Esophagus muscularis mucosa (tissue), 4 donors: ENCODE results near the gene GATAD2B. TPM values are rescaled to one million over a fixed set of nuclear protein-coding genes. Genes with fewer than 3 reads are reported as not detected.

Experiments
- DNase-seq: peaks from one replicate; pipeline ENCODE4 v3.0.0-alpha.2; 2017; ENCODE audit errors: extremely low spot score
- H3K27ac ChIP-seq, 4 donors: fragments of 200-600 bp; sonication (generic); replicated peaks in 1 of 4; 1 replicate in 3 of 4; 2 replicates in 1 of 4; pipeline ENCODE4 v1.5.1; 2016 to 2019; ENCODE audit warnings: mild to moderate bottlenecking in 1 of 4
- H3K27me3 ChIP-seq, 4 donors: fragments of 200-600 bp; sonication (generic); one replicate each; pipeline versions ENCODE4 v1.5.1 to v1.6.0; 2016 to 2019
- H3K36me3 ChIP-seq, 4 donors: fragments of 200-600 bp; sonication (generic); one replicate each; pipeline ENCODE4 v1.5.1; 2016 to 2019
- H3K4me1 ChIP-seq, 4 donors: fragments of 200-600 bp; sonication (generic); one replicate each; pipeline ENCODE4 v1.5.1; 2016 to 2019
- H3K4me3 ChIP-seq, 4 donors: fragments of 200-600 bp; sonication (generic); 1 replicate in 2 of 4; 2 replicates in 2 of 4; pipeline ENCODE4 v1.5.1; 2016 to 2019; ENCODE audit warnings: mild to moderate bottlenecking in 4 of 4, moderate library complexity in 1 of 4
- H3K9me3 ChIP-seq, 4 donors: fragments of 200-600 bp; sonication (generic); 1 replicate in 3 of 4; 2 replicates in 1 of 4; pipeline ENCODE4 v1.5.1; 2016 to 2019
- EP300 ChIP-seq: sonication (generic); formaldehyde crosslinking; IDR thresholded peaks from one replicate; pipeline ENCODE4 v1.6.1; 2017; ENCODE audit warnings: antibody characterized with exemption
- POLR2A ChIP-seq: fragments of 450-650 bp; IDR thresholded peaks from one replicate; pipeline ENCODE4 v1.6.1; 2017; ENCODE audit warnings: antibody characterized with exemption, moderate library complexity, mild to moderate bottlenecking, low read depth
- POLR2AphosphoS5 ChIP-seq, 2 donors: sonication (generic); formaldehyde crosslinking; IDR thresholded peaks; one replicate each; pipeline ENCODE4 v1.6.1; 2017; ENCODE audit warnings: antibody characterized with exemption in 2 of 2
- WGBS: methylation state at CpG from one replicate; pipeline ENCODE4 v1.1.5; 2018; 5-methylcytosine and 5-hydroxymethylcytosine counted together
- intact Hi-C: fragments of 100-400 bp; cut with DNase I; formaldehyde crosslinking; loops from one replicate; pipeline ENCODE4 v1.15.1; 2023
- total RNA-seq, 4 donors: library from RNA; depleted of rRNA; stranded (reverse); fragments of >200 nt; gene quantifications; one replicate each; pipeline versions ENCODE4 v1.1.0 to v1.2.1, GENCODE V29; 2016
- TF ChIP-seq, protein P1 (sequence below), 3 experiments: fragments of 200-600 bp in 2 of 3; fragments of 450-650 bp in 1 of 3; sonication (generic) in 2 of 3; IDR thresholded peaks; one replicate each; pipeline ENCODE4 v1.5.1; 2017 to 2019; ENCODE audit warnings: antibody characterized with exemption in 3 of 3, mild to moderate bottlenecking in 2 of 3, moderate library complexity in 1 of 3

GATAD2B gene
- total RNA-seq, 4 donors from 2014 or later, result 21.9 to 30.5 (median 26.4) TPM

GRCh38 chr1:153882296-153882912, 40.4 kb downstream of the GATAD2B start:
- peaks cover 33 to 60% (median 43%) of the 10 kb centered on the region in 4 donors for H3K4me1 ChIP-seq
- 67% methylated on average over 3 of the region's 3 CpGs for WGBS
- no peak for TF ChIP-seq POLR2A
- no peak for TF ChIP-seq EP300
- TF ChIP-seq, protein P1, sequence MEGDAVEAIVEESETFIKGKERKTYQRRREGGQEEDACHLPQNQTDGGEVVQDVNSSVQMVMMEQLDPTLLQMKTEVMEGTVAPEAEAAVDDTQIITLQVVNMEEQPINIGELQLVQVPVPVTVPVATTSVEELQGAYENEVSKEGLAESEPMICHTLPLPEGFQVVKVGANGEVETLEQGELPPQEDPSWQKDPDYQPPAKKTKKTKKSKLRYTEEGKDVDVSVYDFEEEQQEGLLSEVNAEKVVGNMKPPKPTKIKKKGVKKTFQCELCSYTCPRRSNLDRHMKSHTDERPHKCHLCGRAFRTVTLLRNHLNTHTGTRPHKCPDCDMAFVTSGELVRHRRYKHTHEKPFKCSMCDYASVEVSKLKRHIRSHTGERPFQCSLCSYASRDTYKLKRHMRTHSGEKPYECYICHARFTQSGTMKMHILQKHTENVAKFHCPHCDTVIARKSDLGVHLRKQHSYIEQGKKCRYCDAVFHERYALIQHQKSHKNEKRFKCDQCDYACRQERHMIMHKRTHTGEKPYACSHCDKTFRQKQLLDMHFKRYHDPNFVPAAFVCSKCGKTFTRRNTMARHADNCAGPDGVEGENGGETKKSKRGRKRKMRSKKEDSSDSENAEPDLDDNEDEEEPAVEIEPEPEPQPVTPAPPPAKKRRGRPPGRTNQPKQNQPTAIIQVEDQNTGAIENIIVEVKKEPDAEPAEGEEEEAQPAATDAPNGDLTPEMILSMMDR (IDR thresholded peaks at IDR 0.05), result no peak
- no peak for TF ChIP-seq POLR2AphosphoS5 (IDR thresholded peaks at IDR 0.05)
- H3K27me3 ChIP-seq, result no peaks in the 10 kb centered on the region
- DNase-seq, result no peak
- H3K27ac ChIP-seq, result no peak overlapping the region
- intact Hi-C loops, result no loop called here
- no peaks in the 10 kb centered on the region for H3K9me3 ChIP-seq
- no peak overlapping the region for H3K4me3 ChIP-seq
- H3K36me3 ChIP-seq, result no peaks in the 10 kb centered on the region

GRCh38 chr1:153881751-153882150, 41.0 kb downstream of the GATAD2B start:
- peak overlapping the region in 2 of 4 donors; percentile 19 to 31 for H3K27ac ChIP-seq
- peaks cover 30 to 53% (median 39%) of the 10 kb centered on the region in 4 donors for H3K4me1 ChIP-seq
- H3K27me3 ChIP-seq, result no peaks in the 10 kb centered on the region
- no peak for DNase-seq
- no peaks in the 10 kb centered on the region for H3K36me3 ChIP-seq
- H3K4me3 ChIP-seq, result peak overlapping the region; percentile 1 to 11 (median 2)
- WGBS, result 19% methylated on average over 9 of the region's 9 CpGs
- intact Hi-C loops, result no loop called here
- no peak for TF ChIP-seq EP300
- TF ChIP-seq, protein P1 (IDR thresholded peaks at IDR 0.05), result no peak
- TF ChIP-seq POLR2AphosphoS5 (IDR thresholded peaks at IDR 0.05), result no peak
- TF ChIP-seq POLR2A, result no peak
- no peaks in the 10 kb centered on the region for H3K9me3 ChIP-seq

DNA sequence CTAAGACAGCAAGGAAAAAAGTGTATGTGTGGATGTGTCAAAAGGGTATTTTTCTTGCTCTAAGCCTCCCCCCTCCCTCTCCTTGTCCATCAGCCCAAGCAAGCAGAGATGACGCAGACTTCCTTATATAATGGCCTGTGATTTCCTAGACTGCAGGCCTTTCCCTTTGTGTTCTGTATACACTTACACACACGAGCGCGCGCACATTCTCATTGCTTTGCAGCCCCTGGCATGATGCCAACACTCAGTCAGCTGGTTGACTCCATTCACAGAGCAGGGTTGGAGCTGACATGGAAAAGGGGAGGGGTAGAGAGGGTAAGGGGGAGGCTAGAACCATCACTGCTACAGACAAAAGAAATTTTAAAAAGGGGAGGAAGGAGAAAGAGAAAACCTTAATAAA, 41.8 kb downstream of the GATAD2B start:
- Histone ChIP-seq H3K27ac (peak overlapping the region; percentile 19 to 51 (median 23)), H3K4me3 (peak overlapping the region; percentile 1 to 11 (median 2))
- intact Hi-C loops, result no loop called here

GRCh38 chr1:153880024-153880423, 42.7 kb downstream of the GATAD2B start:
- intact Hi-C loops, result no loop called here

More for the DNA sequence above, 41.8 kb downstream of the GATAD2B start:
- Histone ChIP-seq H3K9me3 (no peaks in the 10 kb centered on the region), H3K27me3 (no peaks in the 10 kb centered on the region), H3K36me3 (no peaks in the 10 kb centered on the region), H3K4me1 (peaks cover 28 to 55% (median 37%) of the 10 kb centered on the region in 4 donors)
- TF ChIP-seq EP300 (no peak), POLR2AphosphoS5 (IDR thresholded peaks at IDR 0.05) (peak; percentile 61 to 80)
- peak; percentile 96 for DNase-seq
- under 1% methylated on average over 5 of the region's 5 CpGs for WGBS

DNA sequence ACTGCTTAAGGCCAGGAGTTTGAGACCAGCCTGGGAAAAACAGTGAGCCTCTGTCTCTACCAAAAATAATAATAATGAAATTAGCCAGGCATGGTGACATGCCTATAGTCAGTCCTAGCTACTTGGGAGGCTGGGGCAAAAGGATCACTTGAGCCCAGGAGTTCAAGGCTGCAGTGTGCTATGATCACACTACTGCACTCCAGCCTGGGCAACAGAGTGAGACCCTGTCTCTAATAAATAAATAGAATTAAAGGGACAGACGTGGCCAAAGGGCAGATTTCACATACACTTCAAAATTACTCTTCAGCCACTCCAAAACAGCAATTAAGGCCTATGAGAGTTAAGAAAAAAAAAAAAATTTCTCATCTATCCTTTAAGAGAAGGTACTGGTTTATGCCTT, 45.7 kb downstream of the GATAD2B start:
- peaks cover 17 to 51% (median 40%) of the 10 kb centered on the region in 4 donors for H3K4me1 ChIP-seq
- no peaks in the 10 kb centered on the region for H3K9me3 ChIP-seq
- H3K4me3 ChIP-seq, result no peak overlapping the region
- 74% methylated on average over 1 of the region's 1 CpG for WGBS
- no peak overlapping the region for H3K27ac ChIP-seq
- no peak for DNase-seq
- intact Hi-C loops, result no loop called here
- no peaks in the 10 kb centered on the region for H3K36me3 ChIP-seq
- no peaks in the 10 kb centered on the region for H3K27me3 ChIP-seq
- TF ChIP-seq EP300 (no peak), POLR2A (no peak), POLR2AphosphoS5 (IDR thresholded peaks at IDR 0.05) (no peak)
- TF ChIP-seq, protein P1 (IDR thresholded peaks at IDR 0.05), result no peak

More at GRCh38 chr1:153880024-153880423, 42.7 kb downstream of the GATAD2B start:
- H3K36me3 ChIP-seq, result no peaks in the 10 kb centered on the region
- TF ChIP-seq, protein P1 (IDR thresholded peaks at IDR 0.05), result no peak
- TF ChIP-seq POLR2A (no peak), EP300 (no peak), POLR2AphosphoS5 (IDR thresholded peaks at IDR 0.05) (no peak)
- H3K27ac ChIP-seq, result peak overlapping the region in 1 of 4 donors; percentile 51
- no peak overlapping the region for H3K4me3 ChIP-seq
- WGBS, result 95% methylated on average over 9 of the region's 9 CpGs
- no peaks in the 10 kb centered on the region for H3K9me3 ChIP-seq
- peaks cover 28 to 53% (median 41%) of the 10 kb centered on the region in 4 donors for H3K4me1 ChIP-seq
- no peaks in the 10 kb centered on the region for H3K27me3 ChIP-seq
- DNase-seq, result no peak
